Cerebellar cortex (tissue), 1 donor: Measurements from ENCODE around the gene BSG.
"Not testable (repeated sequence)": the region's sequence is repeated elsewhere in the genome, so short reads cannot be mapped to it uniquely, and the experiment has no call there.

ENCODE experiments used
- DNase-seq: peaks from one replicate; pipeline ENCODE4 v3.0.0-alpha.2; 2015; ENCODE audit warnings: low spot score

The BSG gene

GRCh38 chr19:572743-573518 lies 535 bp downstream of the BSG start:
- DNase-seq = no peak

GRCh38 chr19:573519-573825 lies 1.1 kb downstream of the BSG start:
- no peak for DNase-seq

DNA sequence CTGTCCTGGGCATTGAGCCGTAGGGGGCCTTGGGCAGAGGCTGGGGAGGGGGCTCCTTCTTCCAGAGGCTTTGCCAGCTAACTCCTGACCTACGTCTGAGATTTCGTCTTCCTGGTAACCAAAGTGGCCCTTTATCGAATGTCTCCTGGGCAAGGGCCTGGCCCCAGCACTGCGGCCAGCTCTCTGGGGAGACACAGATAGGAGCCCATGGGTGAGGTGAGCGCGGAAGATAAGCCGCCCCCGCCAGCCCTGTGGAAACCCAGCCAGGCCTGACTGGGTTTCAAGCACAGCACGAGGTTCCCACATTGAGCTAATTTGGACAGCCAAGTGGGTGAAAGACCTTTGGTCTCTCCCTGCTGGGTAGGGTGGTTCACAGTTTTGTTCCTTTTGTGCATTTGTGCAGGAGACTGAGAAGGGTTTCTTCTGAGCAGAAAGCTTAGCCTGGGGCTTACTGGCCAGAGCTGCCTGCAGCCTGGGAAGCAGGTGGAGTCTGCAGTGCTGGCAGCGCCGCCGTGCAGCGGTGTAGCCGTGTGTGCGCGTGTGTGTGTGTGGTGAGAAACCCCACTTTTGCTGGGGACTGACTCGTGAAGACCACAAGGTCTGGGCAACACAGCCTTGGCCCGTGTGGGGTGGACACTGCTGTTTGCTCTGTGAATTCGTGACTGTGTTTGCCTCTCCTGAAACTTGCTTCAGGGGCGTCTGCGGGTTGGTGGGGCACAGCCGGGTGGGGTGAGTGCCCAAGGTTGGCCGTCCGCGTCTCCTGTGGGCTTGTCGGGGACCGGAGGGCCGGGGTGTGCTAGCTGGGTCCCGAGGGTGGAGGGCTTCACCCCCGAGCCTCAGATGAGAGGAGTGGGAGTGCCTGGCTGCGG lies 2.5 kb downstream of the BSG start:
- peak; percentile 47 for DNase-seq

DNA sequence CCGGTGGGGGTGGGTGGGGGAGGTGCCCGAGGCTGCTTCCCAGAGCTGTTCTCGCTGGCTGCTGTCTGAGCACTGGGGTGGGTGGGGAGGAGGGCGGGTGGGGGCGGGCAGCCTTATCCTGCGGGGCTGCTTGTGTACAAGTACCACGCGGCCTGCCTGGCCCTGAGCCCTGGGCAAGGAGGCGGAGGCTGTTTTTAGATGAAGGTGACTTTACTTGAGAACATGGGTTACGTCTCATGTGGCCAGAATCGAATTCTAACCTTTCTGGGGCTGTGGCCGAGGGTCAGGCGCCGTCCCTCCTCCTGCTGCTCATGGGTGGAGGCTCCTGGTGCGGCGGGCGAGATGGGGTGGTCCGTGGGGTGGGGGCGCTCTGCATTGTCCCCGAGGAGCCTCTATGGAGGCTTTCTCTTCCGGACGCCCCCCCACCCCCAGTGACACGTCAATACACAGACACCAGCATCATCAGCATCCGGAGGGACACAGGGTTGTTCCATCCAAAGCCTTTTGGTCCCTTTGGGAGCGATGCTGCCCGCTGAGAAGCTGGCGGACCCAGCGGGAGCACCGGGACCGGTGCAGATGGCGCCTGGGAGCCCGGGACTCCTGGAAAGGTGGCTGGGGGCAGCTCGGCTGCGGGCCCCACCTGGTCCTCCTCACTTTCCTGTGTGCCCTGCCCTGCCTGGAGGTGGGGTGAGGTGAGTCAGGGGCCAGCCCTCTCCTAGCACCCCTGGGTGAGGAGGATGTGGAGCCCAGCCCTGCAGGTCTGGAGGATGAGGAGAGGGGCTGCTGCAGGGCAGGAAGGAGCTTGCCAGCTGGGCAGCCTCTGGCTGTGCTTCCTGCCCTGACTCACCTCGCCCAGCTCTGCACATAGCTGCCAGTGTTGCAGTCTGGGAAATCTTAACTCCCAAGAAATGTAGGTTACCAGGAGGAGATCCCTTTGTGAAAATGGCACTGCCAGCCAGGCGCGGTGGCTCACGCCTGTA lies 3.4 kb downstream of the BSG start:
- DNase-seq = no peak

DNA sequence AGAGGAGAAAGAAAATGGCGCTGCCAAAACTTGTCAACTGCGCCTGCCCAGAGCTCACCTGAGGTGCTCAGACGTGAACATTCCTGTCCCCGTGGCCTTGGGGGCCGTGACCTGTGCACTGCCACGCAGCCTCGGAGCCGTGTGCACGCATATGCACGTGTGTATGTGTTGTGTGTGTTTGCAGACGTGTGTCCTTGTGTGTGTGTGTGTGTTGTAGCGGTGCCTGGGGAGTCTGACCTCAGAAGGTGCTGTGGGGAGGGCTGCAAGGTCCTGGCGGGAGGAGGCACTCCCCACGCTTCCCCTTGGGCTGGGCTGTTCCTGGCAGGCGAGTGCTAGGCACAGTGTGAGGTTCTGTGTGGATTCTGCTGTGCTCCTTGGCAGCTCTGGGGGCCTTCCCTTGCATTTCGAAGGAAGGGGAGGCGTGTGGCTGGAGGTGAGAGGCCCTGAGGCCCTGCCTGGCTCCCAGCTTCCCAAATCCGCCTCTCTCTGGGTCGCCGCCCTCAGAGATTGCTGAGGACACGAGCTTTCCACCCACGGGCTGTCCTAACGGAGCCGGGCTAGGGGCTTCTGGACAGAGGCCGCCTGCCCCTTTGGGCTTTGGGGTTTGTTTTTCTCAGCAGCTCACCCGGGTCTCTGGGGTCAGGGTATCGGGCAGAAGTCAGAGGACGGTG lies 4.5 kb downstream of the BSG start:
- DNase-seq = no peak

GRCh38 chr19:577439-578392 lies 5.3 kb downstream of the BSG start:
- DNase-seq = no peak

DNA sequence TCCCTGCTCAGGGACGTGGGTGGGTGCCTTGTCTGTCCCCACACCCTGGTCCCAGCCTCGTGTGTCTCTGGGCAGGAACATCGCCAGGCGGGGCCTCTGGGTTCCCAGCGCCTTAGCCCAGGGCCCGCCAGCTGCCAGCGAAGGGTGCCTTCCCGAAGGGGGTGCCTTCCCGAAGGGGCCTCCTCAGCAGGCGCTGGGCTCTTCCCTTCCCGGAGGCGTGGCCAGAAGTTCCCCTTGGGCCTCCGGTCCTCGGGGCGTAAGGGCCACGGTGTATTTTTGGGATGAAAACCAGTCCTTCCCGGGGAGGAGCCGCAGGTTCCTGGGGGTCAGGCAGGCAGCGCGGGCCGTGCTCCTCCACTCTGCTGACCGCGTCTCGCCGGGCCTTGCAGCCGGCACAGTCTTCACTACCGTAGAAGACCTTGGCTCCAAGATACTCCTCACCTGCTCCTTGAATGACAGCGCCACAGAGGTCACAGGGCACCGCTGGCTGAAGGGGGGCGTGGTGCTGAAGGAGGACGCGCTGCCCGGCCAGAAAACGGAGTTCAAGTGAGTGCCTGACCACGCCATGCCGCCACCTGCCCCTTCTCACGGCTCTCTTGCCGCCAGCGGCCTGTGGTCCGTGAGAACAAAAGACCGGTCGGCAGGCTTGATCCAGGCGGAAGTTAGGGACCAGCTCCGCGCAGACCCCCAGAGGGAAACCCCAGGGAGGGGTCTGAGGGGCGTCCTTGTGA lies 6.9 kb downstream of the BSG start:
- no peak for DNase-seq

GRCh38 chr19:579842-580155 lies 7.4 kb downstream of the BSG start:
- no peak for DNase-seq

DNA sequence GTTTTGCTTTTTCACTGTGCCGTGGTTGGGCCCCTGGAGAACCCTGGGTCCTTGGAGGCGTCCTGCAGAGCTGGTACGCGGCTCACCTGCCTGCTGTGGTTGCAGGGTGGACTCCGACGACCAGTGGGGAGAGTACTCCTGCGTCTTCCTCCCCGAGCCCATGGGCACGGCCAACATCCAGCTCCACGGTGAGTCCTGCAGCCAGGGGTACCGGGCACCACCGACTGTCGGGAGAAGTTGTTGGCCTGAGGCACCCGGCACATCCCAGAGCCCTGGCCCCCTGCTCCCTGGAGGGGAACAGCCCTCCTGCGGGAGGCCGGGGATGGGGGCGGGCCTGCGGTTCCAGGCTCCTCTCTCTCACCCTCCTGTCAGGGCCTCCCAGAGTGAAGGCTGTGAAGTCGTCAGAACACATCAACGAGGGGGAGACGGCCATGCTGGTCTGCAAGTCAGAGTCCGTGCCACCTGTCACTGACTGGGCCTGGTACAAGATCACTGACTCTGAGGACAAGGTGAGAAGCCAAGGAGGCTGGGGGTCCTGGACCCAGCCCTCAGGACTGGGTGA lies 8.0 kb downstream of the BSG start:
- DNase-seq = no peak

- DNase-seq = no peak
Measured at GRCh38 chr19:581399-582111, 9.2 kb downstream of the BSG start.

DNA sequence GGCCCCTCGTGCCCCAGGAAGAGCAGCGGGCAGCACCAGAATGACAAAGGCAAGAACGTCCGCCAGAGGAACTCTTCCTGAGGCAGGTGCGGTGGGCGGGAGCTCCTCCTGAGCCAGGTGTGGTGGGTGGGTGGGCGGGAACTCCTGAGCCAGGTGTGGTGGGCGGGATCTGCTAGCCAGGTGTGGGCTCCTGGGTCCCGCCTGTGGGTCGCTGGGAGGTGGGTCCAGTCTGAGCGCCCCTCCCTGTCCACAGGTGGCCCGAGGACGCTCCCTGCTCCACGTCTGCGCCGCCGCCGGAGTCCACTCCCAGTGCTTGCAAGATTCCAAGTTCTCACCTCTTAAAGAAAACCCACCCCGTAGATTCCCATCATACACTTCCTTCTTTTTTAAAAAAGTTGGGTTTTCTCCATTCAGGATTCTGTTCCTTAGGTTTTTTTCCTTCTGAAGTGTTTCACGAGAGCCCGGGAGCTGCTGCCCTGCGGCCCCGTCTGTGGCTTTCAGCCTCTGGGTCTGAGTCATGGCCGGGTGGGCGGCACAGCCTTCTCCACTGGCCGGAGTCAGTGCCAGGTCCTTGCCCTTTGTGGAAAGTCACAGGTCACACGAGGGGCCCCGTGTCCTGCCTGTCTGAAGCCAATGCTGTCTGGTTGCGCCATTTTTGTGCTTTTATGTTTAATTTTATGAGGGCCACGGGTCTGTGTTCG lies 10.3 kb downstream of the BSG start:
- no peak for DNase-seq

- DNase-seq = no peak
Measured at GRCh38 chr19:583198-583967, 11.0 kb downstream of the BSG start.

DNA sequence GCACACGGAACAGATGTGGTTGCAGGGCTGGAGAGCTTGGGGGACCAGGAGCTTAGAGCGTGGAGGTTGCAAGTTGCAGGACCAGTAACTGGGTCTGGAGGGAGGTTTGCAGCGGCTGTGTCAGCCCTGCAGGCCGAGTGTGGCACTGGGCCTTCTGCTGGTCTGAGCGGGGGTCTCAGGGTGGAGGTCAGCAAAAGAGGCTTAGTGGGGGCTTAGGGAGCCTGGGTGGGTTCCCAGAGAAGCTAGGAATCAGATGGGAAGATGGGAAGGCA lies 11.5 kb downstream of the BSG start:
- no peak for DNase-seq

GRCh38 chr19:584240-585001 lies 12.0 kb downstream of the BSG start:
- peak; percentile 52 for DNase-seq

DNA sequence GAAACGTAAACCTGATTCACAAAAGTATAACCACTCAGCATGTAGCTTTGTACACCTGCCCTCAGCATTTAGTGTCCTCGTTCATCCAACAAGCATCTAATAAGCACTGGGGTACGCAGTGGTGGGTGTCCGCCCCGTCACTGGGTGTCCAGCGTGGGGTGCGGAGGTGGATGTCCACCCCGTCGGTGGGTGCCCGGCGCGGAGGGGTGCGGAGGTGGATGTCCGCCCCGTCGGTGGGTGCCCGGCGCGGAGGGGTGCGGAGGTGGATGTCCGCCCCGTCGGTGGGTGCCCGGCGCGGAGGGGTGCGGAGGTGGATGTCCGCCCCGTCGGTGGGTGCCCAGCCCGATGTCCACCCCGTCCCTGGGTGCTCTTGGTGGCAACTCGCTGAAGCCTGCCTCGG lies 12.8 kb downstream of the BSG start:
- not testable (repeated sequence) for DNase-seq

GRCh38 chr19:585551-586110 lies 13.2 kb downstream of the BSG start:
- no peak for DNase-seq
